Middle frontal gyrus (tissue), 1 donor: ENCODE results near the gene KPTN.

Source experiments
- DNase-seq: peaks from one replicate; pipeline ENCODE4 v3.0.0-alpha.2; 2015; ENCODE audit warnings: low spot score; ENCODE audit errors: extremely low spot score

Gene KPTN

GRCh38 chr19:47469719-47470118 lies 14.3 kb downstream of the KPTN start:
- no peak for DNase-seq

GRCh38 chr19:47469363-47469700 lies 14.7 kb downstream of the KPTN start:
- no peak for DNase-seq

- no peak for DNase-seq
These were observed 16.1 kb downstream of the KPTN start for GRCh38 chr19:47467914-47468313.

- DNase-seq = no peak
These were observed 18.1 kb downstream of the KPTN start for GRCh38 chr19:47465957-47466356.

- no peak for DNase-seq
These were observed 19.2 kb downstream of the KPTN start for GRCh38 chr19:47464675-47465419.

GRCh38 chr19:47461876-47462275 lies 22.1 kb downstream of the KPTN start:
- no peak for DNase-seq

GRCh38 chr19:47459477-47459876 lies 24.5 kb downstream of the KPTN start:
- no peak for DNase-seq

GRCh38 chr19:47458672-47459071 lies 25.3 kb downstream of the KPTN start:
- no peak for DNase-seq

- DNase-seq = no peak
These were observed 27.1 kb downstream of the KPTN start for GRCh38 chr19:47456721-47457474.

GRCh38 chr19:47450478-47450877 lies 33.5 kb downstream of the KPTN start:
- no peak for DNase-seq

GRCh38 chr19:47448360-47448727 lies 35.7 kb downstream of the KPTN start:
- no peak for DNase-seq

GRCh38 chr19:47447470-47448359 lies 36.3 kb downstream of the KPTN start:
- DNase-seq = no peak

- no peak for DNase-seq
These were observed 37.2 kb downstream of the KPTN start for GRCh38 chr19:47446534-47447469.

GRCh38 chr19:47445937-47446402 lies 38.0 kb downstream of the KPTN start:
- no peak for DNase-seq

- no peak for DNase-seq
These were observed 38.5 kb downstream of the KPTN start for GRCh38 chr19:47445527-47445926.

- no peak for DNase-seq
These were observed 39.6 kb downstream of the KPTN start for GRCh38 chr19:47444388-47444821.

- peak; percentile 48 for DNase-seq
These were observed 40.7 kb downstream of the KPTN start for GRCh38 chr19:47443331-47443730.

- no peak for DNase-seq
These were observed 45.2 kb downstream of the KPTN start for GRCh38 chr19:47438793-47439220.

- DNase-seq = no peak
These were observed 46.5 kb downstream of the KPTN start for GRCh38 chr19:47437500-47437899.

- no peak for DNase-seq
These were observed 47.2 kb downstream of the KPTN start for GRCh38 chr19:47436712-47437401.
